ENCODE results near the gene CDCA4. TPM values are rescaled to one million over a fixed set of nuclear protein-coding genes. Genes with fewer than 3 reads are reported as not detected.

CDCA4 gene
- total and polyA plus RNA-seq, 2 donors (not counting 3 experiments of a cell fraction or from before 2014, with no cell fraction given), result 29.9 to 44.5 TPM

GRCh38 chr14:105005329-105005928 lies 15.5 kb downstream of the CDCA4 start:
- CTCF ChIA-PET, result interaction anchor here (1.1 to 1.8 kb wide), 4 partner anchors 11 to 40 kb away, joined by 3 to 9 read pairs (median 4); no protein-coding TSS in a partner anchor
- intact Hi-C loops (cut with micrococcal nuclease), result no loop called here

More at GRCh38 chr14:105005329-105005928, 15.5 kb downstream of the CDCA4 start:
- Histone ChIP-seq H2AFZ (ENCODE audit: low read depth, low read length) (no peak overlapping the region), H3K9me1 (replicated peaks; ENCODE audit: control insufficient read depth, extremely low read depth, insufficient read depth, low read length) (no peaks in the 10 kb centered on the region), H3K9ac (replicated peaks; ENCODE audit: extremely low read depth, insufficient read depth, low read length) (no peak overlapping the region), H3K4me2 (ENCODE audit: insufficient read depth, low read length) (no peak overlapping the region), H4K20me1 (replicated peaks; ENCODE audit: control insufficient read depth, extremely low read depth, insufficient read depth, low read length) (no peaks in the 10 kb centered on the region), H3K27ac (ENCODE audit: insufficient read depth, low read depth, low read length) (no peak overlapping the region), H3K4me3 (replicated peaks in 1 of 3; ENCODE audit: insufficient read depth in 1 of 3, low read depth in 1 of 3, low read length in 3 of 3) (no peak overlapping the region), H3K79me2 (ENCODE audit: control insufficient read depth, insufficient read depth, low read length) (peaks cover 14% of the 10 kb centered on the region), H3K36me3 (ENCODE audit: control insufficient read depth in 2 of 2, extremely low read depth in 1 of 2, insufficient read depth in 2 of 2, low read length in 2 of 2) (peaks cover 3 to 9% of the 10 kb centered on the region in 2 experiments), H3K4me1 (ENCODE audit: control insufficient read depth, extremely low read depth, insufficient read depth, low read length) (no peaks in the 10 kb centered on the region), H3K27me3 (ENCODE audit: control insufficient read depth in 2 of 2, insufficient read depth in 2 of 2, low read length in 2 of 2) (no peaks in the 10 kb centered on the region), H3K9me3 (replicated peaks; ENCODE audit: control insufficient read depth, insufficient read depth, low read length) (no peaks in the 10 kb centered on the region)
- no TSS peak for BruUV-seq (replicated peaks)
- DNase-seq (ENCODE audit: low read depth, low spot score) (no peak), FAIRE-seq (no peak)
- POLR2A ChIA-PET, result no interaction called here
- dilution Hi-C loops (cut with MboI; ENCODE audit: extremely low pct_ligation_motif_present, low sequenced_read_pairs), result no loop called here
- TF ChIP-seq MYC (IDR thresholded peaks at IDR 0.05; ENCODE audit: low read depth, low read length) (no peak), EZH2 (IDR thresholded peaks at IDR 0.05; ENCODE audit: borderline replicate concordance, low read depth, low read length, severe bottlenecking) (no peak), FOS (IDR thresholded peaks at IDR 0.05; ENCODE audit: borderline replicate concordance, insufficient read depth, low read length) (no peak), MAX (IDR thresholded peaks at IDR 0.05; ENCODE audit: insufficient read depth, insufficient read length) (no peak), POLR2AphosphoS5 (IDR thresholded peaks at IDR 0.05; ENCODE audit: insufficient read depth, low read depth, low read length) (no peak), GATA2 (IDR thresholded peaks at IDR 0.05; ENCODE audit: insufficient read depth, insufficient read length, low read depth, low read length) (no peak), JUN (IDR thresholded peaks at IDR 0.05; ENCODE audit: borderline replicate concordance, insufficient read depth, insufficient read length, low read depth) (no peak), POLR2A (IDR thresholded peaks at IDR 0.05; ENCODE audit: low read depth, low read length) (no peak)
- TF ChIP-seq, protein P1, sequence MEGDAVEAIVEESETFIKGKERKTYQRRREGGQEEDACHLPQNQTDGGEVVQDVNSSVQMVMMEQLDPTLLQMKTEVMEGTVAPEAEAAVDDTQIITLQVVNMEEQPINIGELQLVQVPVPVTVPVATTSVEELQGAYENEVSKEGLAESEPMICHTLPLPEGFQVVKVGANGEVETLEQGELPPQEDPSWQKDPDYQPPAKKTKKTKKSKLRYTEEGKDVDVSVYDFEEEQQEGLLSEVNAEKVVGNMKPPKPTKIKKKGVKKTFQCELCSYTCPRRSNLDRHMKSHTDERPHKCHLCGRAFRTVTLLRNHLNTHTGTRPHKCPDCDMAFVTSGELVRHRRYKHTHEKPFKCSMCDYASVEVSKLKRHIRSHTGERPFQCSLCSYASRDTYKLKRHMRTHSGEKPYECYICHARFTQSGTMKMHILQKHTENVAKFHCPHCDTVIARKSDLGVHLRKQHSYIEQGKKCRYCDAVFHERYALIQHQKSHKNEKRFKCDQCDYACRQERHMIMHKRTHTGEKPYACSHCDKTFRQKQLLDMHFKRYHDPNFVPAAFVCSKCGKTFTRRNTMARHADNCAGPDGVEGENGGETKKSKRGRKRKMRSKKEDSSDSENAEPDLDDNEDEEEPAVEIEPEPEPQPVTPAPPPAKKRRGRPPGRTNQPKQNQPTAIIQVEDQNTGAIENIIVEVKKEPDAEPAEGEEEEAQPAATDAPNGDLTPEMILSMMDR (IDR thresholded peaks at IDR 0.05; ENCODE audit: extremely low read depth in 1 of 2, insufficient read depth in 1 of 2, low read depth in 1 of 2, low read length in 2 of 2), result no peak
